Stomach smooth muscle (tissue), 2 donors: ENCODE results near the gene AGFG2.
"Not testable (repeated sequence)": the region's sequence is repeated elsewhere in the genome, so short reads cannot be mapped to it uniquely, and the experiment has no call there.

Experiments
- H3K27ac ChIP-seq: one replicate; pipeline ENCODE4 v1.7.0; 2013; ENCODE audit warnings: mild to moderate bottlenecking, low read length, inconsistent platforms
- H3K27me3 ChIP-seq, 2 donors: one replicate each; pipeline ENCODE4 v1.7.0; 2013; ENCODE audit warnings: low read length in 2 of 2; ENCODE audit not compliant: insufficient read depth in 2 of 2, control insufficient read depth in 1 of 2
- H3K36me3 ChIP-seq, 2 donors: one replicate each; pipeline ENCODE4 v1.7.0; 2013; ENCODE audit warnings: low read length in 2 of 2; ENCODE audit not compliant: control insufficient read depth in 2 of 2, insufficient read depth in 2 of 2
- H3K4me1 ChIP-seq: one replicate; pipeline ENCODE4 v1.7.0; 2013; ENCODE audit warnings: low read length; ENCODE audit not compliant: control insufficient read depth, insufficient read depth
- H3K4me3 ChIP-seq, 2 donors: one replicate each; pipeline ENCODE4 v1.7.0; 2013; ENCODE audit warnings: low read length in 2 of 2
- H3K9ac ChIP-seq, 2 donors: one replicate each; pipeline ENCODE4 v1.7.0; 2013; ENCODE audit warnings: low read length in 2 of 2, mild to moderate bottlenecking in 1 of 2
- H3K9me3 ChIP-seq, 2 donors: one replicate each; pipeline ENCODE4 v1.7.0; 2013; ENCODE audit warnings: low read length in 2 of 2; ENCODE audit not compliant: control insufficient read depth in 2 of 2
- donor health status: healthy.
- donor health status: Pancreatic carcinoma.

AGFG2 gene

DNA sequence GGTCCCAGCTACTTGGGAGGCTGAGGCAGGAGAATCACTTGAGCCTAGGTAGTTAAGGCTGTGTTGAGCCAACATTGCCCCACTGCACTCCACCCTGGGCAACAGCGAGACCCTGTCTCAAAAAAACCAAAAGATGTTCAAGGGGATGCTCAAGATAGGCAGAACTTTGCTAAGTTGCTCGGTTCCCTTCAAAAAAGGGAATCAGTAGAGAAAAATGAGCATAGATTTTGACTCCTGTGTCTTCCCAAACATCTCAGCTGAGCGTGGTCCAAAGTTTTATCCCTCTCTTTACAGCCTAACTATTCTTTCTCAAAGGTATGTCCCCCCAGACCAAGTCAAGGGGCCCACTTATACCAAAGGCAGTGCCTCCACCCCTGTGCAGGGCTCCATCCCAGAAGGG lies 14.0 kb downstream of the AGFG2 start:
- Histone ChIP-seq H3K27me3 (no peaks in the 10 kb centered on the region), H3K9ac (peak overlapping the region in 1 of 2 donors; percentile 5), H3K27ac (no peak overlapping the region), H3K4me3 (no peak overlapping the region), H3K9me3 (no peaks in the 10 kb centered on the region), H3K36me3 (peaks cover 37 to 39% of the 10 kb centered on the region in 2 donors), H3K4me1 (peaks cover 3% of the 10 kb centered on the region)

DNA sequence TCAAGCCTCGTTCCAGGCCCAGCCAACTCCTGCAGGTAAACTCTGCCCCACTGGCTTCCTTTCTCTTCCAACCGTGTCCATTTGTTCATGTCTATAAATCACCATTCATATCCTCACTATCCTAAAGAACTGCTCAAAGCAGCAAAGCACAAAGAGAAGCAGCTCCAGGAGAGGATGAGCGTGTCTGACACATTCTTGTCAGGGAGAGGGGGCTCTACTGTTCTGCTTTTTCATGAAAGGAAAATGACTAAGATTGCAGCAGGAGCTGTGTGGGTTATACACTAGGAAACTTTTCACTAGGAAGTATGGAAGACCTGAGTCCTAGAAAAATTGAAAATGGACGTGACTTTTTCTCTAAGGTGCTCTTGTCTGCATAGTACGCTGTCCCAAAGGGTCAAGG lies 16.7 kb downstream of the AGFG2 start:
- Histone ChIP-seq H3K4me3 (no peak overlapping the region), H3K9me3 (no peaks in the 10 kb centered on the region), H3K27ac (no peak overlapping the region), H3K36me3 (peaks cover 32 to 33% of the 10 kb centered on the region in 2 donors), H3K4me1 (peaks cover 4% of the 10 kb centered on the region), H3K27me3 (no peaks in the 10 kb centered on the region), H3K9ac (no peak overlapping the region)

GRCh38 chr7:100556541-100556940 lies 17.5 kb downstream of the AGFG2 start:
- Histone ChIP-seq H3K9me3 (no peaks in the 10 kb centered on the region), H3K27ac (no peak overlapping the region), H3K27me3 (no peaks in the 10 kb centered on the region), H3K36me3 (peaks cover 33 to 34% of the 10 kb centered on the region in 2 donors), H3K4me3 (no peak overlapping the region), H3K9ac (no peak overlapping the region), H3K4me1 (peaks cover 4% of the 10 kb centered on the region)

GRCh38 chr7:100559127-100559526 lies 20.1 kb downstream of the AGFG2 start:
- Histone ChIP-seq H3K27me3 (no peaks in the 10 kb centered on the region), H3K9me3 (no peaks in the 10 kb centered on the region), H3K4me1 (peaks cover 4% of the 10 kb centered on the region), H3K9ac (no peak overlapping the region), H3K4me3 (no peak overlapping the region), H3K27ac (no peak overlapping the region), H3K36me3 (peaks cover 16 to 20% of the 10 kb centered on the region in 2 donors)

DNA sequence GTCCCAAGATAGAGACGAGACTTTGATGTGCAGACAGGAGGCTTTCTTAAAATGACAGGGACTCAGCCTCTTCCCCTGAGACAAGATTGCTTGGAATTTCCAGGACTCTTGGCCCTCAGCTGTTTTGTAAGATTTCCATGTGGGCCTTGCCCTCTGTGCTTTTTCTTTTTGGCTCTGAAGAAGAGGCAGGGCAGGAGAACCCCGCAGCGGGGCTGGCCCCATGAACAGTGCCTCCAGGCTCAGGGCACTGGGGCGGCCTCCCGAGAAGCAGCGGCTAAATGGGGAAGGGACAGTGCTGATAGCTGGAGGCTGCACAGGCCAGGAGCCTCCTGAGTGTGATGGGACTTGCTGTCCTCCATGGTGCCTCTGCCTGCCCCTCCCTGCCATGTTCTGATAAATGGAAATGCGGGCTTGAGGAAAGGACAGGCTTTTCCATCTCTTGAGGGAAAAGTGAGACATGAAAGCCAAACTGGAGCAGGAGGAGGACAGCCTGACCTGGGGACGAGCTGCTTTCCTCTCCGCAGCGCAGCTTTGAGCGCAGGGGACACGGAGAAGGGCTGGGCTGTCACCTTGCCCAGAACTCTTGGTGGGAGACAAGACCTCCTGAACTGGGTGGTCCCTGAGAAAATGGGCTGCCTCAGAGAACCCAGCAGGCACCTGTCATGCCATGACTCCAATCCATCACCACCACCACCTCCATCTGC lies 22.6 kb downstream of the AGFG2 start:
- Histone ChIP-seq H3K27ac (no peak overlapping the region), H3K4me1 (peaks cover 4% of the 10 kb centered on the region), H3K9ac (no peak overlapping the region), H3K4me3 (no peak overlapping the region), H3K9me3 (no peaks in the 10 kb centered on the region), H3K27me3 (no peaks in the 10 kb centered on the region), H3K36me3 (peaks cover 0 to 7% of the 10 kb centered on the region in 2 donors)

- Histone ChIP-seq H3K9ac (no peak overlapping the region), H3K27me3 (no peaks in the 10 kb centered on the region), H3K9me3 (no peaks in the 10 kb centered on the region), H3K4me3 (no peak overlapping the region), H3K4me1 (peaks cover 4% of the 10 kb centered on the region), H3K36me3 (peaks cover 0 to 6% of the 10 kb centered on the region in 2 donors), H3K27ac (no peak overlapping the region)
Observed at GRCh38 chr7:100562195-100563099, 23.4 kb downstream of the AGFG2 start.

- Histone ChIP-seq H3K27me3 (no peaks in the 10 kb centered on the region), H3K4me1 (peaks cover 4% of the 10 kb centered on the region), H3K36me3 (peaks cover 0 to 6% of the 10 kb centered on the region in 2 donors)
Observed at GRCh38 chr7:100563100-100563564, 24.1 kb downstream of the AGFG2 start.

DNA sequence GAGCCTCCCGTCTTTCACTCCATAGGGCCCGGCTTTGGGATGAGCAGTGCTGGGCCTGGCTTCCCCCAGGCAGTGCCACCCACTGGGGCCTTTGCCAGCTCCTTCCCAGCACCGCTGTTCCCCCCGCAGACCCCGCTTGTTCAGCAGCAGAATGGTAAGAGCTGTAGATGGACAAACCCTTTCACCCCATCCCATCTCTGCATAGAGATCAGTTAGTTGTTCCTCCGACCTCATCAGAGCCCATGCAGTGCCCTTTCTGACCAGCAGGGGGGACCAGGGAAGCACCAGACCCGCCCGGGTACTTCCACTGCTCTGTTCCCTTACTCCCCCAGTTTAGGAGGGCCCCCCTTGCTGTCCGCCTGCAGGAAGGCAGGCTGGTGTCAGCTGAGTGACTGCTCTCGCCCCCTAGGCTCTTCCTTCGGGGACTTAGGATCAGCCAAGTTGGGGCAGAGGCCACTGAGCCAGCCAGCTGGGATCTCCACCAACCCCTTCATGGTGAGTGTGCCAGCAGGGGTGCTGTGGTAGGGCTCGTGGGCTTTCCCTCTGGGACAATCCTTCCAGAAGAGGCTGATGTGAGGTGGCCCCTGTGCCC lies 24.9 kb downstream of the AGFG2 start:
- Histone ChIP-seq H3K4me3 (no peak overlapping the region), H3K9me3 (no peaks in the 10 kb centered on the region), H3K27ac (no peak overlapping the region), H3K36me3 (peaks cover 0 to 6% of the 10 kb centered on the region in 2 donors), H3K4me1 (peaks cover 4% of the 10 kb centered on the region), H3K9ac (no peak overlapping the region), H3K27me3 (no peaks in the 10 kb centered on the region)

More at GRCh38 chr7:100563100-100563564, 24.1 kb downstream of the AGFG2 start:
- no peak overlapping the region for H3K4me3 ChIP-seq
- H3K27ac ChIP-seq: no peak overlapping the region
- H3K9ac ChIP-seq: no peak overlapping the region
- no peaks in the 10 kb centered on the region for H3K9me3 ChIP-seq

DNA sequence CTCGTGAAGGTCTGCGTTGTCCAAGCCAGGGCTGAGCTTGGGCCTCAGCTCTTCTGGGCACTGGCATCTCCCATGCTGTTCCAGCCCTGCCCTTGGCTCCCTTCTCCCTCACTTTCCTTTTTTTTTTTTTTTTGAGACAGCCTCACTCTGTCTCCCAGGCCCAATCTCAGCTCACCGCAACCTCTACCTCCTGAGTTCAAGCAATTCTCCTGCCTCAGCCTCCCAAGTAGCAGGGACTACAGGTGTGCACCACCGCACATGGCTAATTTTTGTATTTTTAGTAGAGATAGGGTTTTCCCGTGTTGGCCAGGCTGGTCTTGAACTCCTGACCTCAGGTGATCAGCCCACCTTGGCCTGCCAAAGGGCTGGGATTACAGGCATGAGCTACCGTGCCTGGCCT lies 25.4 kb downstream of the AGFG2 start:
- H3K36me3 ChIP-seq, H3K9me3 ChIP-seq, H3K4me3 ChIP-seq, H3K9ac ChIP-seq, H3K27me3 ChIP-seq, H3K4me1 ChIP-seq, H3K27ac ChIP-seq: not testable (repeated sequence)

GRCh38 chr7:100565133-100565571 lies 26.1 kb downstream of the AGFG2 start:
- Histone ChIP-seq H3K27ac (no peak overlapping the region), H3K36me3 (peaks cover 0 to 6% of the 10 kb centered on the region in 2 donors), H3K4me3 (no peak overlapping the region), H3K4me1 (peaks cover 9% of the 10 kb centered on the region), H3K27me3 (no peaks in the 10 kb centered on the region), H3K9ac (no peak overlapping the region), H3K9me3 (no peaks in the 10 kb centered on the region)
